WTC11 (cell line): ENCODE measurements around the gene GTF3C1. TPM values are rescaled to one million over a fixed set of nuclear protein-coding genes. Genes with fewer than 3 reads are reported as not detected.

Source experiments
- ATAC-seq: fragments of 200-7000 bp; cut with Tn5 transposase; 2 replicates; pipeline ENCODE4 v1.10.0; 2021; ENCODE audit warnings: mild to moderate bottlenecking, moderate library complexity
- CTCF ChIA-PET: fragments of 300-600 bp; sonication (Branson Sonifier 250); formaldehyde crosslinking; loops from one replicate; lab custom pipeline; 2021; ENCODE audit warnings: antibody characterized with exemption; lab: Charles Lee
- POLR2A ChIA-PET: fragments of 350-600 bp; sonication (Branson Sonifier 250); formaldehyde crosslinking; loops from one replicate; lab custom pipeline; 2021; ENCODE audit warnings: antibody characterized with exemption; lab: Charles Lee
- DNase-seq: peaks from one replicate; pipeline ENCODE4 v3.0.0; 2021; ENCODE audit warnings: low spot score
- H3K27ac Mint-ChIP-seq: 2 replicates; pipeline ENCODE4 v1.8.0; 2021; ENCODE audit warnings: mixed read lengths
- H3K27me3 Mint-ChIP-seq: 2 replicates; pipeline ENCODE4 v1.8.0; 2021; ENCODE audit warnings: low read depth, mild to moderate bottlenecking, moderate library complexity, mixed read lengths
- H3K36me3 Mint-ChIP-seq: 2 replicates; pipeline ENCODE4 v1.8.0; 2021; ENCODE audit warnings: mixed read lengths
- H3K4me1 Mint-ChIP-seq: 2 replicates; pipeline ENCODE4 v1.8.0; 2022; ENCODE audit warnings: mixed read lengths
- H3K4me3 Mint-ChIP-seq: 2 replicates; pipeline ENCODE4 v1.8.0; 2021; ENCODE audit warnings: mild to moderate bottlenecking, moderate library complexity, mixed read lengths
- H3K9me3 Mint-ChIP-seq: 2 replicates; pipeline ENCODE4 v1.8.0; 2021; ENCODE audit warnings: mixed read lengths
- ELF4 ChIP-seq: sonication (generic); formaldehyde crosslinking; IDR thresholded peaks from 2 replicates; pipeline ENCODE4 v1.8.1; 2022; ENCODE audit warnings: low read depth, mild to moderate bottlenecking, moderate library complexity, missing genetic modification reagents
- FOXJ3 ChIP-seq: sonication (generic); formaldehyde crosslinking; IDR thresholded peaks from 2 replicates; pipeline ENCODE4 v1.9.0; 2021; ENCODE audit warnings: missing genetic modification reagents, mild to moderate bottlenecking, borderline replicate concordance
- GTF2I ChIP-seq: fragments of 250-450 bp; sonication (Bioruptor Pico); conservative IDR thresholded peaks from 2 replicates; pipeline ENCODE4 v1.4.0; 2021; ENCODE audit warnings: mild to moderate bottlenecking
- IRF2 ChIP-seq: sonication (generic); formaldehyde crosslinking; IDR thresholded peaks from 2 replicates; pipeline ENCODE4 v1.8.0; 2022; ENCODE audit warnings: low read depth, missing genetic modification reagents, borderline replicate concordance
- NFATC4 ChIP-seq: fragments of 250-450 bp; sonication (Bioruptor Pico); IDR thresholded peaks from 2 replicates; pipeline ENCODE4 v1.9.0; 2021; ENCODE audit warnings: mild to moderate bottlenecking
- SMAD3 ChIP-seq: sonication (generic); formaldehyde crosslinking; IDR thresholded peaks from 2 replicates; pipeline ENCODE4 v1.8.0; 2022; ENCODE audit warnings: missing genetic modification reagents, mild to moderate bottlenecking, borderline replicate concordance
- SOX15 ChIP-seq: fragments of 250-450 bp; sonication (Bioruptor Pico); IDR thresholded peaks from 2 replicates; pipeline ENCODE4 v1.9.0; 2021; ENCODE audit warnings: mild to moderate bottlenecking
- ZNF317 ChIP-seq: sonication (generic); formaldehyde crosslinking; IDR thresholded peaks from 2 replicates; pipeline ENCODE4 v1.8.1; 2023; ENCODE audit warnings: low read depth, mild to moderate bottlenecking, moderate library complexity, missing genetic modification reagents, borderline replicate concordance
- ZNF423 ChIP-seq: fragments of 250-450 bp; sonication (Bioruptor Pico); IDR thresholded peaks from 2 replicates; pipeline ENCODE4 v2.1.2; 2022; ENCODE audit warnings: mild to moderate bottlenecking, moderate library complexity
- total RNA-seq: library from RNA; stranded (reverse); gene quantifications from 3 replicates; pipeline ENCODE4 v1.2.3, GENCODE V29; 2021
- TF ChIP-seq, protein P1 (sequence below): sonication (generic); formaldehyde crosslinking; IDR thresholded peaks from 2 replicates; pipeline ENCODE4 v1.8.1; 2023; ENCODE audit warnings: mild to moderate bottlenecking, missing genetic modification reagents
- TF ChIP-seq, protein P2 (sequence below): sonication (generic); formaldehyde crosslinking; IDR thresholded peaks from 2 replicates; pipeline ENCODE4 v1.8.0; 2022; ENCODE audit warnings: mild to moderate bottlenecking, missing genetic modification reagents
- TF ChIP-seq, protein P3 (sequence below): fragments of 200-600 bp; IDR thresholded peaks from 2 replicates; pipeline ENCODE4 v1.8.0; 2022; ENCODE audit warnings: antibody characterized with exemption
- TF ChIP-seq, protein P4 (sequence below): fragments of 250-450 bp; sonication (Bioruptor Pico); IDR thresholded peaks from 2 replicates; pipeline ENCODE4 v1.9.0; 2021; ENCODE audit warnings: mild to moderate bottlenecking
- TF ChIP-seq, protein P5 (sequence below): sonication (generic); formaldehyde crosslinking; IDR thresholded peaks from 2 replicates; pipeline ENCODE4 v1.8.1; 2023; ENCODE audit warnings: mild to moderate bottlenecking, moderate library complexity, missing genetic modification reagents
- TF ChIP-seq, protein P6 (sequence below): fragments of 250-450 bp; sonication (Bioruptor Pico); IDR thresholded peaks from 2 replicates; pipeline ENCODE4 v1.9.0; 2021; ENCODE audit warnings: mild to moderate bottlenecking
- TF ChIP-seq, protein P7 (sequence below): sonication (generic); formaldehyde crosslinking; IDR thresholded peaks from 2 replicates; pipeline ENCODE4 v1.8.1; 2023; ENCODE audit warnings: mild to moderate bottlenecking, missing genetic modification reagents, borderline replicate concordance

GTF3C1 gene
- total RNA-seq, 1 experiment from 2014 or later, result 146 TPM

DNA sequence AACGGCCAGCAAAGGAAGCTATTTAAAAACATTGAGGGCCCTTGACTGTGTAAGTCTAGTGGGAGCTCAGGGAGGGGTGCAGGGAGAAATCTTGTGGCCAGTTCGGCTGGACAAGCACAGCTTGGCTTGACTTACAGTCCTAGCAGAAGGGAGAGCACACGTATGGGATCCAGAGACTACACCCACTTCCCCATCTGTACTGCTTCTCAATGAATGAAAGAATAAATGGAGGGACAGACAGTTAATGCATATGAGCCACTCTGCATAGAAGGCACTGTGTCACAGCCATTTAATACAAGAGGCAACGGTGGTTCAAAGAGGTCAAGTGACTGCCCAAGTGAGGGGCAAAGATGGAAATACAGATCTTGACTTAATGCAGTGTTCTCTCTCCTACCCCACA, 15.5 kb downstream of the GTF3C1 start (continued):
- TF ChIP-seq, protein P1, sequence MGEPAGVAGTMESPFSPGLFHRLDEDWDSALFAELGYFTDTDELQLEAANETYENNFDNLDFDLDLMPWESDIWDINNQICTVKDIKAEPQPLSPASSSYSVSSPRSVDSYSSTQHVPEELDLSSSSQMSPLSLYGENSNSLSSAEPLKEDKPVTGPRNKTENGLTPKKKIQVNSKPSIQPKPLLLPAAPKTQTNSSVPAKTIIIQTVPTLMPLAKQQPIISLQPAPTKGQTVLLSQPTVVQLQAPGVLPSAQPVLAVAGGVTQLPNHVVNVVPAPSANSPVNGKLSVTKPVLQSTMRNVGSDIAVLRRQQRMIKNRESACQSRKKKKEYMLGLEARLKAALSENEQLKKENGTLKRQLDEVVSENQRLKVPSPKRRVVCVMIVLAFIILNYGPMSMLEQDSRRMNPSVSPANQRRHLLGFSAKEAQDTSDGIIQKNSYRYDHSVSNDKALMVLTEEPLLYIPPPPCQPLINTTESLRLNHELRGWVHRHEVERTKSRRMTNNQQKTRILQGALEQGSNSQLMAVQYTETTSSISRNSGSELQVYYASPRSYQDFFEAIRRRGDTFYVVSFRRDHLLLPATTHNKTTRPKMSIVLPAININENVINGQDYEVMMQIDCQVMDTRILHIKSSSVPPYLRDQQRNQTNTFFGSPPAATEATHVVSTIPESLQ (CRISPR knock-in tag), result no peak
- TF ChIP-seq ZNF317 (CRISPR knock-in tag) (no peak), ZNF423 (CRISPR knock-in tag) (no peak)
- TF ChIP-seq, protein P2, sequence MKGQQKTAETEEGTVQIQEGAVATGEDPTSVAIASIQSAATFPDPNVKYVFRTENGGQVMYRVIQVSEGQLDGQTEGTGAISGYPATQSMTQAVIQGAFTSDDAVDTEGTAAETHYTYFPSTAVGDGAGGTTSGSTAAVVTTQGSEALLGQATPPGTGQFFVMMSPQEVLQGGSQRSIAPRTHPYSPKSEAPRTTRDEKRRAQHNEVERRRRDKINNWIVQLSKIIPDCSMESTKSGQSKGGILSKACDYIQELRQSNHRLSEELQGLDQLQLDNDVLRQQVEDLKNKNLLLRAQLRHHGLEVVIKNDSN (CRISPR knock-in tag), result no peak

DNA sequence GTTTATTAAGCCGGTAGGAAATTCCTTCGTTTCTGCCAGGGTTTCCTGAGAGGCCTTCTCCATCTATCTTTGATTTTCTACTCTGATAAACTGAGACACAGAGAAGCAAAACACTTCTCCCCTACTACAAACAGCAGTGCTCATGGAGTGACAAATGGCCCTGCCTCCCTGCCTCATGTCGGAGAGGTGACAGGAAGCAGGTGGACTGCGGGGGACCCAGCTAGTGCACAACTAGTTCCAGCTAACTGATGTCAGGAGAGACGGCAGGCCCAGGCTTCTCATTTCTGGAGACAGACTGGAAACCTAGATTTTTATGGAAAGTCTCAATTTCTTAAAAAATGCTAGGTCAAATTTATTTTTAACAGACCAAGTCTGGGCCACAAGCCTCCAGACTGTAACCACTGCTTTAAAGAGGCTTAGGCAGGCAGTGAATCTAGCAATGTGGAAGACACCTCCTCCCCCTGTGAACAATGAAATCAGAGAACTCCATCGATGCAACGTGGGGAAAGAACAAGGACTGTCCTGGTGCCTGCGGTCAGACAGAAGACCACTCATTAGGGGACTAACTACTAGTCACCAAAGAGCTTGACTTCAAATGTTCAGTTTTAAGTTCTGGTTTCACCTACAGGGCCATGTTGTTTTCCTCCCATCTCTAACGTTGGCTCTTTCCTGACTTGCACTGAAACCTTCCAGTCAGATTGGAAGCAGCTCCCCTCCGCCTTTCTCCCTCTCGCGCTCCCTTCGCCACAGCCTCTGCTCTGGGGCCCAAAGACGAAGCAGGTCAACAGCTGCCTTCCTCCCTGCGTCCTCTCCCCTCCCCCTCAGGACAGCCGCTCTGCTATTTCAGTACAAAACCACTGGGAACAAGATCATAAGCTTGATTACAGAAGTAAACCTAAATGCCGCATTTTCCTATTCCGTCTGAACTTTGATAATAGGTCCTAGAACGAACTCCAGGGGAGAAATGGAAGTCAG, 17.6 kb downstream of the GTF3C1 start:
- peaks cover 82% of the 10 kb centered on the region for H3K36me3 Mint-ChIP-seq
- TF ChIP-seq, protein P3, sequence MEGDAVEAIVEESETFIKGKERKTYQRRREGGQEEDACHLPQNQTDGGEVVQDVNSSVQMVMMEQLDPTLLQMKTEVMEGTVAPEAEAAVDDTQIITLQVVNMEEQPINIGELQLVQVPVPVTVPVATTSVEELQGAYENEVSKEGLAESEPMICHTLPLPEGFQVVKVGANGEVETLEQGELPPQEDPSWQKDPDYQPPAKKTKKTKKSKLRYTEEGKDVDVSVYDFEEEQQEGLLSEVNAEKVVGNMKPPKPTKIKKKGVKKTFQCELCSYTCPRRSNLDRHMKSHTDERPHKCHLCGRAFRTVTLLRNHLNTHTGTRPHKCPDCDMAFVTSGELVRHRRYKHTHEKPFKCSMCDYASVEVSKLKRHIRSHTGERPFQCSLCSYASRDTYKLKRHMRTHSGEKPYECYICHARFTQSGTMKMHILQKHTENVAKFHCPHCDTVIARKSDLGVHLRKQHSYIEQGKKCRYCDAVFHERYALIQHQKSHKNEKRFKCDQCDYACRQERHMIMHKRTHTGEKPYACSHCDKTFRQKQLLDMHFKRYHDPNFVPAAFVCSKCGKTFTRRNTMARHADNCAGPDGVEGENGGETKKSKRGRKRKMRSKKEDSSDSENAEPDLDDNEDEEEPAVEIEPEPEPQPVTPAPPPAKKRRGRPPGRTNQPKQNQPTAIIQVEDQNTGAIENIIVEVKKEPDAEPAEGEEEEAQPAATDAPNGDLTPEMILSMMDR, result no peak
- TF ChIP-seq SOX15 (CRISPR knock-in tag) (no peak), ELF4 (CRISPR knock-in tag) (no peak), NFATC4 (CRISPR knock-in tag) (no peak), GTF2I (CRISPR knock-in tag) (no peak), SMAD3 (no peak), IRF2 (CRISPR knock-in tag) (no peak), FOXJ3 (CRISPR knock-in tag) (no peak)
- TF ChIP-seq, protein P4, sequence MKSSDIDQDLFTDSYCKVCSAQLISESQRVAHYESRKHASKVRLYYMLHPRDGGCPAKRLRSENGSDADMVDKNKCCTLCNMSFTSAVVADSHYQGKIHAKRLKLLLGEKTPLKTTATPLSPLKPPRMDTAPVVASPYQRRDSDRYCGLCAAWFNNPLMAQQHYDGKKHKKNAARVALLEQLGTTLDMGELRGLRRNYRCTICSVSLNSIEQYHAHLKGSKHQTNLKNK (CRISPR knock-in tag), result no peak
- TF ChIP-seq, protein P2 (CRISPR knock-in tag), result no peak
- TF ChIP-seq, protein P5, sequence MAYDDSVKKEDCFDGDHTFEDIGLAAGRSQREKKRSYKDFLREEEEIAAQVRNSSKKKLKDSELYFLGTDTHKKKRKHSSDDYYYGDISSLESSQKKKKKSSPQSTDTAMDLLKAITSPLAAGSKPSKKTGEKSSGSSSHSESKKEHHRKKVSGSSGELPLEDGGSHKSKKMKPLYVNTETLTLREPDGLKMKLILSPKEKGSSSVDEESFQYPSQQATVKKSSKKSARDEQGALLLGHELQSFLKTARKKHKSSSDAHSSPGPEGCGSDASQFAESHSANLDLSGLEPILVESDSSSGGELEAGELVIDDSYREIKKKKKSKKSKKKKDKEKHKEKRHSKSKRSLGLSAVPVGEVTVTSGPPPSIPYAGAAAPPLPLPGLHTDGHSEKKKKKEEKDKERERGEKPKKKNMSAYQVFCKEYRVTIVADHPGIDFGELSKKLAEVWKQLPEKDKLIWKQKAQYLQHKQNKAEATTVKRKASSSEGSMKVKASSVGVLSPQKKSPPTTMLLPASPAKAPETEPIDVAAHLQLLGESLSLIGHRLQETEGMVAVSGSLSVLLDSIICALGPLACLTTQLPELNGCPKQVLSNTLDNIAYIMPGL (CRISPR knock-in tag), result no peak
- TF ChIP-seq, protein P6, sequence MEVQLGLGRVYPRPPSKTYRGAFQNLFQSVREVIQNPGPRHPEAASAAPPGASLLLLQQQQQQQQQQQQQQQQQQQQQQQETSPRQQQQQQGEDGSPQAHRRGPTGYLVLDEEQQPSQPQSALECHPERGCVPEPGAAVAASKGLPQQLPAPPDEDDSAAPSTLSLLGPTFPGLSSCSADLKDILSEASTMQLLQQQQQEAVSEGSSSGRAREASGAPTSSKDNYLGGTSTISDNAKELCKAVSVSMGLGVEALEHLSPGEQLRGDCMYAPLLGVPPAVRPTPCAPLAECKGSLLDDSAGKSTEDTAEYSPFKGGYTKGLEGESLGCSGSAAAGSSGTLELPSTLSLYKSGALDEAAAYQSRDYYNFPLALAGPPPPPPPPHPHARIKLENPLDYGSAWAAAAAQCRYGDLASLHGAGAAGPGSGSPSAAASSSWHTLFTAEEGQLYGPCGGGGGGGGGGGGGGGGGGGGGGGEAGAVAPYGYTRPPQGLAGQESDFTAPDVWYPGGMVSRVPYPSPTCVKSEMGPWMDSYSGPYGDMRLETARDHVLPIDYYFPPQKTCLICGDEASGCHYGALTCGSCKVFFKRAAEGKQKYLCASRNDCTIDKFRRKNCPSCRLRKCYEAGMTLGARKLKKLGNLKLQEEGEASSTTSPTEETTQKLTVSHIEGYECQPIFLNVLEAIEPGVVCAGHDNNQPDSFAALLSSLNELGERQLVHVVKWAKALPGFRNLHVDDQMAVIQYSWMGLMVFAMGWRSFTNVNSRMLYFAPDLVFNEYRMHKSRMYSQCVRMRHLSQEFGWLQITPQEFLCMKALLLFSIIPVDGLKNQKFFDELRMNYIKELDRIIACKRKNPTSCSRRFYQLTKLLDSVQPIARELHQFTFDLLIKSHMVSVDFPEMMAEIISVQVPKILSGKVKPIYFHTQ (CRISPR knock-in tag), result no peak
- TF ChIP-seq, protein P7, sequence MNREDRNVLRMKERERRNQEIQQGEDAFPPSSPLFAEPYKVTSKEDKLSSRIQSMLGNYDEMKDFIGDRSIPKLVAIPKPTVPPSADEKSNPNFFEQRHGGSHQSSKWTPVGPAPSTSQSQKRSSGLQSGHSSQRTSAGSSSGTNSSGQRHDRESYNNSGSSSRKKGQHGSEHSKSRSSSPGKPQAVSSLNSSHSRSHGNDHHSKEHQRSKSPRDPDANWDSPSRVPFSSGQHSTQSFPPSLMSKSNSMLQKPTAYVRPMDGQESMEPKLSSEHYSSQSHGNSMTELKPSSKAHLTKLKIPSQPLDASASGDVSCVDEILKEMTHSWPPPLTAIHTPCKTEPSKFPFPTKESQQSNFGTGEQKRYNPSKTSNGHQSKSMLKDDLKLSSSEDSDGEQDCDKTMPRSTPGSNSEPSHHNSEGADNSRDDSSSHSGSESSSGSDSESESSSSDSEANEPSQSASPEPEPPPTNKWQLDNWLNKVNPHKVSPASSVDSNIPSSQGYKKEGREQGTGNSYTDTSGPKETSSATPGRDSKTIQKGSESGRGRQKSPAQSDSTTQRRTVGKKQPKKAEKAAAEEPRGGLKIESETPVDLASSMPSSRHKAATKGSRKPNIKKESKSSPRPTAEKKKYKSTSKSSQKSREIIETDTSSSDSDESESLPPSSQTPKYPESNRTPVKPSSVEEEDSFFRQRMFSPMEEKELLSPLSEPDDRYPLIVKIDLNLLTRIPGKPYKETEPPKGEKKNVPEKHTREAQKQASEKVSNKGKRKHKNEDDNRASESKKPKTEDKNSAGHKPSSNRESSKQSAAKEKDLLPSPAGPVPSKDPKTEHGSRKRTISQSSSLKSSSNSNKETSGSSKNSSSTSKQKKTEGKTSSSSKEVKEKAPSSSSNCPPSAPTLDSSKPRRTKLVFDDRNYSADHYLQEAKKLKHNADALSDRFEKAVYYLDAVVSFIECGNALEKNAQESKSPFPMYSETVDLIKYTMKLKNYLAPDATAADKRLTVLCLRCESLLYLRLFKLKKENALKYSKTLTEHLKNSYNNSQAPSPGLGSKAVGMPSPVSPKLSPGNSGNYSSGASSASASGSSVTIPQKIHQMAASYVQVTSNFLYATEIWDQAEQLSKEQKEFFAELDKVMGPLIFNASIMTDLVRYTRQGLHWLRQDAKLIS (CRISPR knock-in tag), result no peak

More for the DNA sequence above, 17.6 kb downstream of the GTF3C1 start:
- H3K4me1 Mint-ChIP-seq, result no peaks in the 10 kb centered on the region
- no peaks in the 10 kb centered on the region for H3K9me3 Mint-ChIP-seq
- POLR2A ChIA-PET, result no interaction called here
- CTCF ChIA-PET, result interaction anchor here (1.3 kb wide), 1 partner anchor 16 kb away, joined by 4 read pairs; no protein-coding TSS in a partner anchor
- H3K4me3 Mint-ChIP-seq, result no peak overlapping the region
- ATAC-seq, result no peak
- H3K27ac Mint-ChIP-seq, result no peak overlapping the region
- no peak for DNase-seq
- no peaks in the 10 kb centered on the region for H3K27me3 Mint-ChIP-seq
